A673 (cell line): Measurements from ENCODE around the gene FAM20A. TPM values are rescaled to one million over a fixed set of nuclear protein-coding genes. Genes with fewer than 3 reads are reported as not detected.

Experiments
- BruUV-seq: library from RNA; stranded (reverse); fragments of 400-500 nt; replicated peaks from 2 replicates; lab custom pipeline; 2021; lab: Mats Ljungman, UMichigan
- CTCF ChIA-PET: fragments of 300-600 bp; sonication (Branson Sonifier 250); formaldehyde crosslinking; loops from one replicate; lab custom pipeline; 2022; ENCODE audit warnings: antibody characterized with exemption; lab: Charles Lee
- POLR2A ChIA-PET: fragments of 300-600 bp; sonication (Branson Sonifier 250); formaldehyde crosslinking; loops from one replicate; lab custom pipeline; 2022; ENCODE audit warnings: antibody characterized with exemption; ENCODE audit not compliant: low non-redundant PET; lab: Charles Lee
- DNase-seq: peaks from one replicate; pipeline ENCODE4 v3.0.0-alpha.2; 2015; ENCODE audit warnings: low spot score
- H3K27ac ChIP-seq: fragments of 200-600 bp; sonication (generic); 2 replicates; pipeline ENCODE4 v1.5.1; 2016; ENCODE audit warnings: mixed run types, low read depth, mild to moderate bottlenecking, mixed read lengths, antibody characterized with exemption, low read length; ENCODE audit not compliant: poor library complexity, severe bottlenecking
- H3K27me3 ChIP-seq: fragments of 200-600 bp; sonication (generic); replicated peaks from 2 replicates; pipeline ENCODE4 v1.6.1; 2017; ENCODE audit warnings: mixed run types, low read depth, mild to moderate bottlenecking, mixed read lengths, antibody characterized with exemption, low read length; ENCODE audit not compliant: insufficient read depth, poor library complexity
- H3K36me3 ChIP-seq: fragments of 200-600 bp; sonication (generic); 2 replicates; pipeline ENCODE4 v1.6.1; 2016; ENCODE audit warnings: mixed run types, mild to moderate bottlenecking, mixed read lengths, antibody characterized with exemption, low read length; ENCODE audit not compliant: insufficient read depth, poor library complexity, severe bottlenecking
- H3K4me1 ChIP-seq: fragments of 200-600 bp; sonication (generic); 2 replicates; pipeline ENCODE4 v1.6.1; 2017; ENCODE audit warnings: mixed run types, mild to moderate bottlenecking, mixed read lengths, antibody characterized with exemption, low read length; ENCODE audit not compliant: insufficient read depth, poor library complexity, severe bottlenecking
- H3K4me3 ChIP-seq: fragments of 200-600 bp; sonication (generic); 2 replicates; pipeline ENCODE4 v1.5.1; 2016; ENCODE audit warnings: low read depth, mixed run types, mild to moderate bottlenecking, mixed read lengths, low read length; ENCODE audit not compliant: poor library complexity, severe bottlenecking
- H3K9me3 ChIP-seq: fragments of 200-600 bp; sonication (generic); 2 replicates; pipeline ENCODE4 v1.6.1; 2016; ENCODE audit warnings: mixed run types, low read depth, mild to moderate bottlenecking, mixed read lengths, antibody characterized with exemption, low read length; ENCODE audit not compliant: poor library complexity, severe bottlenecking
- EZH2 ChIP-seq: fragments of 200-600 bp; sonication (generic); IDR thresholded peaks from 2 replicates; pipeline ENCODE4 v1.6.1; 2017; ENCODE audit warnings: borderline replicate concordance, low read depth, mild to moderate bottlenecking, mixed read lengths, antibody characterized with exemption, low read length; ENCODE audit not compliant: poor library complexity, severe bottlenecking
- intact Hi-C: fragments of 100-400 bp; cut with micrococcal nuclease; formaldehyde crosslinking; loops from one replicate; pipeline ENCODE4 v1.10.0; 2022; ENCODE audit not compliant: unreplicated experiment
- total RNA-seq: library from RNA; stranded (reverse); gene quantifications from 2 replicates; pipeline ENCODE4 v1.2.3, GENCODE V29; 2021
- TF ChIP-seq, protein P1 (sequence below): fragments of 300-800, 200-600 bp; sonication (generic); conservative IDR thresholded peaks from 2 replicates; pipeline ENCODE4 v1.5.1; 2017; ENCODE audit warnings: low read depth, mild to moderate bottlenecking, antibody characterized with exemption, low read length, moderate library complexity, mixed read lengths

FAM20A gene
- total RNA-seq, 1 experiment from 2014 or later: not detected

DNA sequence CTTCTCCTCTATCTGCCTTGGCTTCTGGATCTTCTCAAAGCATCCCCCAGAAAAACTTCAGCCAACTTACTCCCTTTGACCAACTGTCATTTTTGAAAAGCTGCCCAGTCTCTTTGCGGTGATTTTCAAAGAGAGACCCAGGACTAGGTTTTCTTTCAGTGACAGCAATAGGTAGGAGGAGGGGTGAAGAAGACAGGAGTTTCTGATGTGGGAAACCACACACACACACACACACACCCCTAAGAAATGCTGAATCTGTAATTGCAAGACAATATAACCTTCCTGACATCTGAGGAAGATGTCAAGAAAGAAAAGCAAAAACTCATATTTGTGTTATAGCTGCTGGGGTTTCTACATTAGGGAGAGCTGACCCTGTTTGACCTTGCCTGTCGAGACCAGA lies 5.2 kb downstream of the FAM20A start:
- peaks cover 6% of the 10 kb centered on the region for H3K4me1 ChIP-seq
- peaks cover 37% of the 10 kb centered on the region for H3K27me3 ChIP-seq
- DNase-seq: no peak
- TF ChIP-seq, protein P1, sequence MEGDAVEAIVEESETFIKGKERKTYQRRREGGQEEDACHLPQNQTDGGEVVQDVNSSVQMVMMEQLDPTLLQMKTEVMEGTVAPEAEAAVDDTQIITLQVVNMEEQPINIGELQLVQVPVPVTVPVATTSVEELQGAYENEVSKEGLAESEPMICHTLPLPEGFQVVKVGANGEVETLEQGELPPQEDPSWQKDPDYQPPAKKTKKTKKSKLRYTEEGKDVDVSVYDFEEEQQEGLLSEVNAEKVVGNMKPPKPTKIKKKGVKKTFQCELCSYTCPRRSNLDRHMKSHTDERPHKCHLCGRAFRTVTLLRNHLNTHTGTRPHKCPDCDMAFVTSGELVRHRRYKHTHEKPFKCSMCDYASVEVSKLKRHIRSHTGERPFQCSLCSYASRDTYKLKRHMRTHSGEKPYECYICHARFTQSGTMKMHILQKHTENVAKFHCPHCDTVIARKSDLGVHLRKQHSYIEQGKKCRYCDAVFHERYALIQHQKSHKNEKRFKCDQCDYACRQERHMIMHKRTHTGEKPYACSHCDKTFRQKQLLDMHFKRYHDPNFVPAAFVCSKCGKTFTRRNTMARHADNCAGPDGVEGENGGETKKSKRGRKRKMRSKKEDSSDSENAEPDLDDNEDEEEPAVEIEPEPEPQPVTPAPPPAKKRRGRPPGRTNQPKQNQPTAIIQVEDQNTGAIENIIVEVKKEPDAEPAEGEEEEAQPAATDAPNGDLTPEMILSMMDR: no peak
- no peak for TF ChIP-seq EZH2
- no peaks in the 10 kb centered on the region for H3K9me3 ChIP-seq
- H3K36me3 ChIP-seq: no peaks in the 10 kb centered on the region
- no TSS peak for BruUV-seq
- intact Hi-C loops: no loop called here
- CTCF ChIA-PET: no interaction called here
- H3K4me3 ChIP-seq: no peak overlapping the region
- POLR2A ChIA-PET: no interaction called here
- no peak overlapping the region for H3K27ac ChIP-seq

DNA sequence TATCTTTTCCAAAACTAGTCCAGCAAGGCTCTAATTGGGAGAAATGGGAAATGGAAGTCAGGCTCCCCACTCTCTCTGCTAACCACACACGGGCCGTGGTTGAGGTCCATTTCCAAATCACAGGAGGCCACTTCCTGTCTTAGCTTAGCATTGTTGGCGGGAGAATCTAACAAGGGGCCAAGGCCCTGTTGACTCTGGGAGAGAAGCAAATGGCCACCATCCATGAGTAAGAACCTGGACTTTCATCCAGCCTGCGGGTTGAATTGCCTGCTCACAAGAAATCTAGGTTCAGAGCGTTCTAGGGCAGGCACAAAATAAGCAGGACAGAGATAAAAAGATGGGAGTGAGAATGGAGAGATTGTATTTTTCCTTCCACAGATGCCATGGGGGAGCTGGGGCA lies 5.7 kb downstream of the FAM20A start:
- no TSS peak for BruUV-seq
- intact Hi-C loops: no loop called here
- H3K36me3 ChIP-seq: no peaks in the 10 kb centered on the region
- H3K27ac ChIP-seq: no peak overlapping the region
- H3K4me3 ChIP-seq: no peak overlapping the region
- H3K27me3 ChIP-seq: peaks cover 34% of the 10 kb centered on the region
- no peak for TF ChIP-seq EZH2
- TF ChIP-seq, protein P1: no peak
- DNase-seq: no peak
- CTCF ChIA-PET: no interaction called here
- H3K4me1 ChIP-seq: peaks cover 4% of the 10 kb centered on the region
- POLR2A ChIA-PET: no interaction called here
- H3K9me3 ChIP-seq: no peaks in the 10 kb centered on the region

DNA sequence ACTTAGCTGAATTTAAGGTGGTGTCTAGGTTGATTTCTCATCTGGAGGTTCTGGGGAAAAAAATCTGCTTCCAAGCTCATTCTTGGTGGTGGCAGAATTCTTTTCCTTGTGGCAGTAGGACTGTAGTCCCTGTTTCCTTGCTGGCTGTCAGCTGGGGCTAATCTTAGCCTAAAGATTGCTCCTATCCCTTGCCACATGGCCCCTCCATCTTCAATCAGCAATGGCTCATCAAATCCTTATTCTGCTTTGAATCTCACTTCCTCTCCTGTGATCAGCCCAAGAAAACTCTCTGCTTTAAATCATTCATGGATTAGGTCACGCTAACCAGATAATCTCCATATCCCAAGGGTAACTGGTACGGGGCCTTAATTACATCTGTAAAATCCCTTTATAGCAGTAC lies 6.6 kb downstream of the FAM20A start:
- POLR2A ChIA-PET: no interaction called here
- Histone ChIP-seq H3K9me3 (no peaks in the 10 kb centered on the region), H3K36me3 (no peaks in the 10 kb centered on the region), H3K27ac (no peak overlapping the region), H3K4me3 (no peak overlapping the region), H3K4me1 (no peaks in the 10 kb centered on the region), H3K27me3 (peaks cover 25% of the 10 kb centered on the region)
- intact Hi-C loops: no loop called here
- DNase-seq: no peak
- BruUV-seq: no TSS peak
- TF ChIP-seq, protein P1: no peak
- TF ChIP-seq EZH2: no peak
- CTCF ChIA-PET: no interaction called here
